DND-41 (cell line): ENCODE results near the gene TSPAN19.

Source experiments
- EZH2 ChIP-seq: IDR thresholded peaks from 3 replicates; pipeline ENCODE4 v1.6.1; 2012; ENCODE audit warnings: borderline replicate concordance, low read depth, mild to moderate bottlenecking, moderate library complexity, low read length, inconsistent platforms; ENCODE audit not compliant: severe bottlenecking
- TF ChIP-seq, protein P1 (sequence below): IDR thresholded peaks from 2 replicates; pipeline ENCODE4 v1.5.1; 2012; ENCODE audit warnings: borderline replicate concordance, low read length, moderate library complexity, mild to moderate bottlenecking; ENCODE audit not compliant: poor library complexity, severe bottlenecking; ENCODE audit errors: extremely low read depth

DNA sequence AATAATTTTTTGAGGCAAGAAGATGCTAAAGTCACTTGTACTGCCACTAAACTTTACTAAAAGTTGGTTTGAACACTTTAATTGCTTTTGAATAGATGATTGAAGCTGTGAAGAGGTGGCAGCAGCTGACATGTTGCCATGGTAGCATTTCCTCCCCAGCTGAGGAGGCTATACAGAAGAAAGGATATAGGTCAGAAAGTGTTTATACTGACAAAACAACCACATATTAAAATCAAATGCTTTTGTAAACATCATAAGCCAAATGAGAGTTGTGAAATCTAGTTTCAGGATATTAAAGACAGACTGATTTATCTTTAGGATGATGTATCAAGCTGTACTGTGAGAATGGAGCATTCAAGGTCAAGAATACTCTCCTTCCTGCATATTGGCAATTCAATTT is 41.7 kb downstream of the TSPAN19 start:
- TF ChIP-seq, protein P1, sequence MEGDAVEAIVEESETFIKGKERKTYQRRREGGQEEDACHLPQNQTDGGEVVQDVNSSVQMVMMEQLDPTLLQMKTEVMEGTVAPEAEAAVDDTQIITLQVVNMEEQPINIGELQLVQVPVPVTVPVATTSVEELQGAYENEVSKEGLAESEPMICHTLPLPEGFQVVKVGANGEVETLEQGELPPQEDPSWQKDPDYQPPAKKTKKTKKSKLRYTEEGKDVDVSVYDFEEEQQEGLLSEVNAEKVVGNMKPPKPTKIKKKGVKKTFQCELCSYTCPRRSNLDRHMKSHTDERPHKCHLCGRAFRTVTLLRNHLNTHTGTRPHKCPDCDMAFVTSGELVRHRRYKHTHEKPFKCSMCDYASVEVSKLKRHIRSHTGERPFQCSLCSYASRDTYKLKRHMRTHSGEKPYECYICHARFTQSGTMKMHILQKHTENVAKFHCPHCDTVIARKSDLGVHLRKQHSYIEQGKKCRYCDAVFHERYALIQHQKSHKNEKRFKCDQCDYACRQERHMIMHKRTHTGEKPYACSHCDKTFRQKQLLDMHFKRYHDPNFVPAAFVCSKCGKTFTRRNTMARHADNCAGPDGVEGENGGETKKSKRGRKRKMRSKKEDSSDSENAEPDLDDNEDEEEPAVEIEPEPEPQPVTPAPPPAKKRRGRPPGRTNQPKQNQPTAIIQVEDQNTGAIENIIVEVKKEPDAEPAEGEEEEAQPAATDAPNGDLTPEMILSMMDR: no peak
- TF ChIP-seq EZH2: no peak
